Thyroid gland (tissue), 4 donors: ENCODE data around the gene CAPN1. TPM values are rescaled to one million over a fixed set of nuclear protein-coding genes. Genes with fewer than 3 reads are reported as not detected.
"Not testable (repeated sequence)": the region's sequence is repeated elsewhere in the genome, so short reads cannot be mapped to it uniquely, and the experiment has no call there.

Experiments
- DNase-seq, 2 donors: peaks; one replicate each; pipeline ENCODE4 v3.0.0-alpha.2; 2019
- H3K27ac ChIP-seq, 3 donors: fragments of 200-600 bp; sonication (generic); 1 replicate in 2 of 3; 2 replicates in 1 of 3; pipeline ENCODE4 v1.5.1; 2016 to 2019; ENCODE audit warnings: mild to moderate bottlenecking in 1 of 3, moderate library complexity in 1 of 3
- H3K27me3 ChIP-seq: fragments of 200-600 bp; sonication (generic); one replicate; pipeline ENCODE4 v1.5.1; 2019
- H3K36me3 ChIP-seq, 2 donors: fragments of 200-600 bp; sonication (generic); one replicate each; pipeline ENCODE4 v1.5.1; 2016 to 2019
- H3K4me1 ChIP-seq, 2 donors: fragments of 200-600 bp; sonication (generic); one replicate each; pipeline ENCODE4 v1.5.1; 2017 to 2019
- H3K4me3 ChIP-seq, 3 donors: fragments of 200-600 bp; sonication (generic); replicated peaks in 1 of 3; 1 replicate in 2 of 3; 2 replicates in 1 of 3; pipeline ENCODE4 v1.5.1; 2016; ENCODE audit warnings: mild to moderate bottlenecking in 1 of 3
- H3K9me3 ChIP-seq: fragments of 200-600 bp; sonication (generic); one replicate; pipeline ENCODE4 v1.5.1; 2017
- POLR2A ChIP-seq, 2 donors: fragments of 450-650 bp; IDR thresholded peaks; one replicate each; pipeline ENCODE4 v1.6.1; 2017; ENCODE audit warnings: antibody characterized with exemption in 2 of 2, mild to moderate bottlenecking in 2 of 2, moderate library complexity in 1 of 2
- WGBS, 2 donors: methylation state at CpG; one replicate each; pipeline ENCODE4 v1.1.5; 2017; 5-methylcytosine and 5-hydroxymethylcytosine counted together
- intact Hi-C: fragments of 100-400 bp; cut with DNase I; formaldehyde crosslinking; loops from one replicate; pipeline ENCODE4 v1.15.1; 2023
- total RNA-seq, 4 donors: library from RNA; depleted of rRNA; stranded (reverse); fragments of >200 nt; gene quantifications; one replicate each; pipeline ENCODE4 v1.2.3, GENCODE V29; 2016
- TF ChIP-seq, protein P1 (sequence below), 6 experiments: fragments of 200-600 bp in 3 of 6; fragments of 450-650 bp in 3 of 6; sonication (generic) in 3 of 6; IDR thresholded peaks; one replicate each; pipeline ENCODE4 v1.5.1; 2016 to 2019; ENCODE audit warnings: antibody characterized with exemption in 6 of 6, mild to moderate bottlenecking in 2 of 6, inconsistent platforms in 1 of 6, moderate library complexity in 1 of 6

The CAPN1 gene
- total RNA-seq, 4 donors from 2014 or later, result 265 to 519 (median 340) TPM

DNA sequence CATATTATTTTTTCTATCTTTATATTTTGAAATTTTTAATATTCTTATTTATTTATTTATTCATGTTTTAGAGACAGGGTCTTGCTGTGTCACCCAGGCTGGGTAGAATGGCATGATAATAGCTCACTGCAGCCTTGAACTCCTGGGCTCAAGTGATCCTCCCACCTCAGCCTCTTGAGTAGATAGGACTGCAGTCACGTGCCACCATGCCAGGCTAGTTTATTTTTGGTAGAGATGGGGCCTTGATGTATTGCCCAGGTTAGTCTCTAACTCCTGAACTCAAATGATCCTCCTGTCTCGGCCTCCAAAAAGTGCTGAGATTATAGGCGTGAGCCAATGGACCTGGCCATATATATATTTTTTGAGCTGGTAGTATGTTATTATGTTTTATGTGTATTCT lies 14.1 kb upstream of the CAPN1 start:
- 91 to 94% methylated on average over 3 of the region's 3 CpGs for WGBS, 2 donors

DNA sequence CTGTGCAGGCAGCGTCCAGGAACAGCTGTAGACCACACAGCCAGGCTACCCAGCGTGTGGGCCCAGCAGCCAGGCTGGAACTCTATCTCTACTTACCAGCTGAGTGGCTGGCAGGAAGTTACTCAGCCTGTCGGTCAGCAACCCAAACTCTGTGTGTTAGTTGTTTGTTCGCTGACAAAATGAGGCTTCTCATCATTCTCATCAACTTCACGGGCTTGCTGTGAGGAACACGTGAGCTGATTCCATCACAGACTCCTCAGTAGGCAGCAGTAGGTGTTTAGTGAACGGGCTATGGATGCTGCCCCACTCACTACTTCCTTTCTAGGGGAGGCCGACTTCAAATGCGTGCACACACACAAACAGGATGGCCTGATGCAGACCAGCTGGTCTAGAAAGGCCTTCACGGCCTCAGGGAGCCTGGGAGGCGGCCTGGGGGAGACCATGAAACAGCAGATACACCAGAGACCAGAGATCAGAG lies 12.5 kb upstream of the CAPN1 start:
- intact Hi-C loops, result no loop called here
- WGBS, 2 donors, result 80 to 81% methylated on average over 11 of the region's 11 CpGs
- no peak overlapping the region for H3K27ac ChIP-seq

More for the DNA sequence above, 14.1 kb upstream of the CAPN1 start:
- no peak for TF ChIP-seq POLR2A (IDR thresholded peaks at IDR 0.05)
- TF ChIP-seq, protein P1, sequence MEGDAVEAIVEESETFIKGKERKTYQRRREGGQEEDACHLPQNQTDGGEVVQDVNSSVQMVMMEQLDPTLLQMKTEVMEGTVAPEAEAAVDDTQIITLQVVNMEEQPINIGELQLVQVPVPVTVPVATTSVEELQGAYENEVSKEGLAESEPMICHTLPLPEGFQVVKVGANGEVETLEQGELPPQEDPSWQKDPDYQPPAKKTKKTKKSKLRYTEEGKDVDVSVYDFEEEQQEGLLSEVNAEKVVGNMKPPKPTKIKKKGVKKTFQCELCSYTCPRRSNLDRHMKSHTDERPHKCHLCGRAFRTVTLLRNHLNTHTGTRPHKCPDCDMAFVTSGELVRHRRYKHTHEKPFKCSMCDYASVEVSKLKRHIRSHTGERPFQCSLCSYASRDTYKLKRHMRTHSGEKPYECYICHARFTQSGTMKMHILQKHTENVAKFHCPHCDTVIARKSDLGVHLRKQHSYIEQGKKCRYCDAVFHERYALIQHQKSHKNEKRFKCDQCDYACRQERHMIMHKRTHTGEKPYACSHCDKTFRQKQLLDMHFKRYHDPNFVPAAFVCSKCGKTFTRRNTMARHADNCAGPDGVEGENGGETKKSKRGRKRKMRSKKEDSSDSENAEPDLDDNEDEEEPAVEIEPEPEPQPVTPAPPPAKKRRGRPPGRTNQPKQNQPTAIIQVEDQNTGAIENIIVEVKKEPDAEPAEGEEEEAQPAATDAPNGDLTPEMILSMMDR (IDR thresholded peaks at IDR 0.05), result no peak
- Histone ChIP-seq H3K9me3 (no peaks in the 10 kb centered on the region), H3K4me3 (no peak overlapping the region), H3K4me1 (no peaks in the 10 kb centered on the region), H3K27me3 (no peaks in the 10 kb centered on the region), H3K27ac (no peak overlapping the region), H3K36me3 (no peaks in the 10 kb centered on the region)
- intact Hi-C loops, result no loop called here
- DNase-seq, result no peak

DNA sequence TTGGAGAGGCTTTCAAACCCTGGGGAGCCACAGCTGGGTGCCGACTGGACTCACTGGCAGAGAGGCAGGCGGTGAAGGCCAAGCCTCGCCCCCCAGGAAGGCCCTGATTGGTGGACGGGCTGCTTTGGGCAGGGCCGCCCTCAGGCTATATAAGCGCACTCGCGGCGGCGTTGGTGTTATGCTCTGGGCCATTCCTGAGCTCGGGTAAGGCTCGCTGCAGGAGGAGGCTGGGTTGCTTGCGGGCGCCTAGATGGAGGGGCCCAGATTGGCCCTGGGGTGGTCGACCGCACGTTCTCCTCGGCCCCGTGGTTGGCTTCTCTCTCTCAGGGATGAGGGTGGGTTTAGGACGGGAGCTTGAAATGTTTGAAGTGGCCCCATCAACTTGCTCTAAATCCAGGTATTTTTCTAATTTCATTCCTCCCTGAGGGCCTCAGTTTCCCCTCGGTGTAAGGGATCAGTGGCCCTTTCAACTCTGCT lies 11.6 kb upstream of the CAPN1 start, which contains the start of gene SPDYC:
Gene SPDYC (plus strand): TSS at position 176 of the 477 bp plus-strand sequence. CDS start 1,125 bp downstream, outside the sequence.
- Histone ChIP-seq H3K4me3 (no peak within 1 kb of the TSS), H3K27me3 (no peaks in the 10 kb centered on the region), H3K27ac (no peak within 1 kb of the TSS), H3K4me1 (no peaks in the 10 kb centered on the region), H3K36me3 (no peaks in the 10 kb centered on the region), H3K9me3 (no peaks in the 10 kb centered on the region)
- intact Hi-C loops, result no loop called here
- WGBS, 2 donors, result 84 to 90% methylated on average over 6 to 16 of the region's 21 CpGs
- TF ChIP-seq, protein P1 (IDR thresholded peaks at IDR 0.05), result no peak
- no peak for TF ChIP-seq POLR2A (IDR thresholded peaks at IDR 0.05)
- DNase-seq, result no peak

More for the DNA sequence above, 12.5 kb upstream of the CAPN1 start:
- no peak overlapping the region for H3K4me3 ChIP-seq
- no peaks in the 10 kb centered on the region for H3K9me3 ChIP-seq
- H3K36me3 ChIP-seq, result no peaks in the 10 kb centered on the region
- DNase-seq, result no peak
- no peaks in the 10 kb centered on the region for H3K27me3 ChIP-seq
- H3K4me1 ChIP-seq, result no peaks in the 10 kb centered on the region
- TF ChIP-seq, protein P1 (IDR thresholded peaks at IDR 0.05), result no peak
- no peak for TF ChIP-seq POLR2A (IDR thresholded peaks at IDR 0.05)

DNA sequence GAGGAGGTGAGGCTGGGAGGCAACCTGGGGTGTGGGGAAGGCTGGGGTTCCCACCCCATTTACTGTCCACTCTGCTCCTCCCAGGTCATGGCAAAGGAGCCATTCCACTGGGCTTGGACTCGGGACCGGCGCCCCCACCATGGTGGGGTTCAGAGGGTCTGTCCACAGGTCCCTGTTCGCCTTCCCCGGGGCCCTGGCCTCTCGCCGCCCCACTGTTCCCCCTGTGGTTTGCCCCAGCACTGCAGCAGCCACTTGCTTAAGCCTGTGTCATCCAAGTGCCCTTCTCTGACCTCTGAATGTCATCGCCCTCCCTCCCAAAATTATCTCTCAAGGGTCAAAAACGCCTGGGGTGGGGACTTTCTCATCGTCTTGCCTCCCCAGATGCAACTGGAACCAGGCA lies 9.1 kb upstream of the CAPN1 start:
- Histone ChIP-seq H3K27me3 (no peaks in the 10 kb centered on the region), H3K27ac (no peak overlapping the region), H3K4me3 (no peak overlapping the region), H3K9me3 (no peaks in the 10 kb centered on the region), H3K4me1 (no peaks in the 10 kb centered on the region), H3K36me3 (no peaks in the 10 kb centered on the region)
- no peak for TF ChIP-seq POLR2A (IDR thresholded peaks at IDR 0.05)
- TF ChIP-seq, protein P1 (IDR thresholded peaks at IDR 0.05), result no peak
- intact Hi-C loops, result no loop called here
- WGBS, 2 donors, result 67 to 75% methylated on average over 3 to 10 of the region's 10 CpGs
- no peak for DNase-seq

DNA sequence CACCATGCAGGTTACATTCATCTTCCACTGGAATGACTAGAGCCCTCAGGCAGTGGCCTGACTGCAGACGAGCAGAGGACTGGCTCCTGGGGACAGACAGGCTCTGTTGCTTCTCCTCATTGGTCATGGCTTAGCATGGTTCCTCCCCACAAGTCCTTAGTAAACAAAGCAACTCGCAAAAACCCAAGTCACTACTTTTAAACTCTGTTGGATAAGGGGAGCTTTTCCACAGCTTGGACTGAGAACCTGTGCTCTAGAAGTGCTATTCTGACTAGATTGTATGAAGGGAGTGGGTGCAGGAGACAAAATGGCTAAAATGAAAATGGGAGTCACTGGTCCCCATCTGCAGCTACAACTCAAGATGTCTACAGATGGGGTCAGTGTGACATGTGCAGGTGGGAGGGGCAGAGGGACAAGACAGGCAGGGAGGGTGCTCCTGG lies 7.1 kb upstream of the CAPN1 start:
- H3K27me3 ChIP-seq, intact Hi-C loops, H3K27ac ChIP-seq, H3K4me1 ChIP-seq, H3K9me3 ChIP-seq, H3K36me3 ChIP-seq, DNase-seq, H3K4me3 ChIP-seq: not testable (repeated sequence)
- WGBS, 2 donors, result 59 to 63% methylated on average over 2 of the region's 2 CpGs
